ENCODE data around the gene OR3A1.
"Not testable (repeated sequence)": the region's sequence is repeated elsewhere in the genome, so short reads cannot be mapped to it uniquely, and the experiment has no call there.

OR3A1 gene

DNA sequence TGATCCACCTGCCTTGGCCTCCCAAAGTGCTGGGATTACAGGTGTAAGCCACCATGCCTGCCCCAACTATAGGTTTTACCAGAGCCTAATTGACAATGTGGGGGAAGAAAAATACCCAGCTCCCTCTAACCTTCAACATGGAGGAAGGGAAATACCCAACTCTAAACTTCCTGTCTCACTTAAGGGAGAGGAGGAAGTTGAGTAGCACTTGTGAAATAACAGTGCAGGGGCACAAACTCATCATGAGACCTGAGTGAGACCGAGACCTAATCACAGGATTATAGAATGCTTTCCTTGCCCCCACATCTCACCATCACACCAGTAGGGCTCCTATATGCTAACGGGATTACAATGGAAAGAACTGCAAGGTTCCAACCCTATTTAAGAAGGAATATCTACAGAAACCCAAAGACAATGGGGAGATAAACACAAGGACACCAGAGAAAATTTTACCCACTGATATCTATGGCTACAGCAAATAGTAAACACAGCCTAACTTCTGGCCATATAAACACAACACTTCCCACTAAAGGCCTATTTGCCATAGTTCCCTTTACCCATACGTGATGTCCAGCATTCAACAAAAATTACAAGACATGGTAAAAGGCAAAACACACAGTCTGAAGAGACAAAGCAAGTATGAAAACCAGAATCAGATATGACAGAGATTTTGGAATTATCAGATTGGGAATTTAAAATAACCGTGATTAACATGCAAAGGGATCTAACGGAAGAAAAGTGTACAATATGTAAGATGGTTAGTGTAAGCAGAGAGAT lies 26.9 kb downstream of the OR3A1 start:
- no peaks in the 10 kb centered on the region for H3K36me3 ChIP-seq
- no peaks in the 10 kb centered on the region for H4K20me1 ChIP-seq
- peaks cover 0 to 17% (median 11%) of the 10 kb centered on the region in 10 experiments; a peak in 17 of 20 replicates for H3K4me1 ChIP-seq
- H3K4me3 ChIP-seq, result peak overlapping the region in 1 of 10 experiments; percentile 35; a peak in 1 of 20 replicates
- H3K4me2 ChIP-seq, result peak overlapping the region in 6 of 11 experiments; percentile 1 to 45 (median 30); a peak in 9 of 22 replicates
- H3K9me3 ChIP-seq (replicated peaks in 1 of 11), result peaks cover 25 to 51% (median 30%) of the 10 kb centered on the region in 11 experiments
- no peaks in the 10 kb centered on the region for H3K27me3 ChIP-seq
- peak overlapping the region in 5 of 11 experiments; percentile 43 to 64 (median 59); a peak in 8 of 22 replicates for H3K27ac ChIP-seq
- H3K9ac ChIP-seq, result no peak overlapping the region
- no peak for TF ChIP-seq Cebpa-rat (IDR thresholded peaks at IDR 0.05)

DNA sequence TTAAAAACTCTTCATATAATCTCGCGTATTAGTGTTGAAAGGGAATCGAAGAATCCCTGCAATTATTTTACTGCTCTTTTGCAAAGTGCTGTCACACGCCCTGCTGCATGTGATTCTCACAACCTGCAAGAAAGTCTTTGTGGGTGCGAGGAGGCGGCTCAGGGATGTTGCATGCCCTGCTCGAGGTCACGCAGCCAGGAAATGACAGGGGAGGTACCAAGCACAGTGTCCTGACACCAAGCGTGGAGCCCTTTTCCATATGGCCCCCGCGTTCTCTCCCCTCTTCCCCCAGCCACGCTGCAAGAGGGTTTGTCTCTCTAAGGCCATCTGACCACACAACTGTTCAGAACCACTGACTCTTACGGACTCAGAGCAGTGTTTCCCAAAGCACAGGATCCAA lies 37.6 kb downstream of the OR3A1 start:
- TF ChIP-seq Cebpa-rat (IDR thresholded peaks at IDR 0.05), result no peak
- H3K9ac ChIP-seq, result no peak overlapping the region
- no peak overlapping the region for H3K4me3 ChIP-seq
- no peak overlapping the region for H3K4me2 ChIP-seq
- H3K27ac ChIP-seq, result 0 out of 22 replicates have a peak overlapping the region, but pooled peaks of 1 of the 11 experiments have one; percentile 5
- no peaks in the 10 kb centered on the region for H3K27me3 ChIP-seq
- no peaks in the 10 kb centered on the region for H3K36me3 ChIP-seq
- H3K4me1 ChIP-seq, result peaks cover 0 to 6% (median 0%) of the 10 kb centered on the region in 10 experiments; a peak in 1 of 20 replicates
- peaks cover 0 to 9% (median 0%) of the 10 kb centered on the region in 11 experiments; a peak in 1 of 22 replicates for H3K9me3 ChIP-seq (replicated peaks in 1 of 11)
- no peaks in the 10 kb centered on the region for H4K20me1 ChIP-seq

DNA sequence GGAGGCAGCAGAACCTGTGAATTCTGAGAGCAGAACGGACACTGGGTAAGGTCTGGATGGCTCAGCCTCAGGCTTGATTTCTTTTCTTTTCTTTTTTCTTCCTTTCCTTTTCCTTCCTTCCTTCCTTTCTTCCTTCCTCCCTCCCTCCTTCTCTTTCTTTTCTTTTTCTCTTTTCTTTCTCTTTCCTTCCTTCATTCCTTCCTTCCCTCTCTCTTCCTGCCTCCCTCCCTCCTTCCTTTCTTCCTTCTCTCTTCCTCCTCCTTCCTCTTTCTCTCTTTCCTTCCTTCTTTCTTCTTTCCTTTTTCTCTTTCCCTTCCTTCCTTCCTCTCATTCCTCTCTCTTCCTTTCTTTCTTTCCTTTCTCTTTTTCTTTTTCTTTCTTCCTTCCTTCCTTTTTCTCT lies 38.0 kb downstream of the OR3A1 start:
- Histone ChIP-seq H3K4me1 (peaks cover 0 to 6% (median 0%) of the 10 kb centered on the region in 10 experiments; a peak in 1 of 20 replicates), H3K9me3 (replicated peaks in 1 of 11) (peaks cover 0 to 9% (median 0%) of the 10 kb centered on the region in 11 experiments; a peak in 1 of 22 replicates), H3K4me2 (no peak overlapping the region), H3K36me3 (no peaks in the 10 kb centered on the region), H3K27me3 (no peaks in the 10 kb centered on the region), H3K4me3 (no peak overlapping the region), H4K20me1 (no peaks in the 10 kb centered on the region), H3K9ac (no peak overlapping the region), H3K27ac (no peak overlapping the region)
- TF ChIP-seq Cebpa-rat (IDR thresholded peaks at IDR 0.05), result no peak

- H3K4me1 ChIP-seq, result peaks cover 0 to 6% (median 0%) of the 10 kb centered on the region in 10 experiments; a peak in 1 of 20 replicates
- H3K36me3 ChIP-seq, result no peaks in the 10 kb centered on the region
- H3K4me3 ChIP-seq, result no peak overlapping the region
- no peak for TF ChIP-seq Cebpa-rat (IDR thresholded peaks at IDR 0.05)
- H4K20me1 ChIP-seq, result no peaks in the 10 kb centered on the region
- H3K9me3 ChIP-seq (replicated peaks in 1 of 11), result peaks cover 0 to 9% (median 0%) of the 10 kb centered on the region in 11 experiments; a peak in 2 of 22 replicates
- no peak overlapping the region for H3K27ac ChIP-seq
- H3K9ac ChIP-seq, result no peak overlapping the region
- no peak overlapping the region for H3K4me2 ChIP-seq
- H3K27me3 ChIP-seq, result no peaks in the 10 kb centered on the region
Observed at GRCh38 chr17:3256575-3256974, 41.6 kb downstream of the OR3A1 start.

- H3K4me2 ChIP-seq; H3K9ac ChIP-seq; H3K27me3 ChIP-seq; H3K4me3 ChIP-seq; H3K9me3 ChIP-seq (replicated peaks in 1 of 11); H4K20me1 ChIP-seq; H3K36me3 ChIP-seq; H3K27ac ChIP-seq; H3K4me1 ChIP-seq: not testable (repeated sequence)
Observed at GRCh38 chr17:3249013-3249412, 49.1 kb downstream of the OR3A1 start.

GRCh38 chr17:3244841-3245240 lies 53.3 kb downstream of the OR3A1 start:
- H3K9ac ChIP-seq, H3K4me1 ChIP-seq, H3K36me3 ChIP-seq, H3K4me3 ChIP-seq, H3K27me3 ChIP-seq, H3K27ac ChIP-seq, H4K20me1 ChIP-seq, H3K4me2 ChIP-seq: not testable (repeated sequence)
- H3K9me3 ChIP-seq (replicated peaks in 1 of 11), result peaks cover 0 to 11% (median 0%) of the 10 kb centered on the region in 11 experiments; a peak in 5 of 22 replicates

DNA sequence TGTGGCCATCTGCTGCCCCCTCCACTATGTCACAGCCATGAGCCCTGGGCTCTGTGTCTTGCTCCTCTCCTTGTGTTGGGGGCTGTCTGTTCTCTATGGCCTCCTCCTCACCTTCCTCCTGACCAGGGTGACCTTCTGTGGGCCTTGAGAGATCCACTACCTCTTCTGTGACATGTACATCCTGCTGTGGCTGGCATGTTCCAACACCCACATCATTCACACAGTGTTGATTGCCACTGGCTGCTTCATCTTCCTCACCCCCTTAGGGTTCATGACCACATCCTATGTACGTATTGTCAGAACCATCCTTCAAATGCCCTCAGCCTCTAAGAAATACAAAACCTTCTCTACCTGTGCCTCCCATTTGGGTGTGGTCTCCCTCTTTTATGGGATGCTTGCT lies 57.1 kb downstream of the OR3A1 start:
- not testable (repeated sequence) for H3K4me1 ChIP-seq, H3K4me3 ChIP-seq, H4K20me1 ChIP-seq, H3K9ac ChIP-seq, H3K4me2 ChIP-seq, H3K36me3 ChIP-seq, H3K27me3 ChIP-seq
- Histone ChIP-seq H3K9me3 (replicated peaks in 1 of 11) (peaks cover 0 to 11% (median 0%) of the 10 kb centered on the region in 11 experiments; a peak in 5 of 22 replicates), H3K27ac (peak overlapping the region in 6 of 11 experiments; percentile 15 to 67 (median 44); a peak in 6 of 22 replicates)

All from BLaER1 treated with 17β-estradiol and CSF1 and Interleukin-3, amounts not matched to agents 10 nM and 100 nM (cell line).